H9 (cell line): ENCODE results near the gene PEMT. TPM values are rescaled to one million over a fixed set of nuclear protein-coding genes. Genes with fewer than 3 reads are reported as not detected.

Source experiments
- DNase-seq: peaks from one replicate; pipeline ENCODE4 v3.0.0-alpha.2; 2017
- H2AFZ ChIP-seq: one replicate; pipeline ENCODE4 v1.6.1; 2013; ENCODE audit warnings: mild to moderate bottlenecking, low read length, control low read depth, moderate library complexity
- H2AK5ac ChIP-seq: 2 replicates; pipeline ENCODE4 v1.6.1; 2013; ENCODE audit warnings: low read length, control low read depth, mixed read lengths; ENCODE audit not compliant: insufficient read length
- H2BK120ac ChIP-seq: one replicate; pipeline ENCODE4 v1.6.1; 2013; ENCODE audit warnings: low read depth, mild to moderate bottlenecking, low read length, control low read depth, inconsistent platforms; ENCODE audit not compliant: poor library complexity, severe bottlenecking
- H2BK12ac ChIP-seq: 2 replicates; pipeline ENCODE4 v1.6.1; 2013; ENCODE audit warnings: low read length, control low read depth, mixed read lengths, low read depth; ENCODE audit not compliant: insufficient read length
- H2BK15ac ChIP-seq: 2 replicates; pipeline ENCODE4 v1.6.1; 2013; ENCODE audit warnings: low read depth, low read length, control low read depth
- H2BK20ac ChIP-seq: one replicate; pipeline ENCODE4 v1.6.1; 2013; ENCODE audit warnings: low read depth, mild to moderate bottlenecking, low read length, control low read depth, inconsistent platforms; ENCODE audit not compliant: poor library complexity, severe bottlenecking
- H2BK5ac ChIP-seq: 2 replicates; pipeline ENCODE4 v1.6.1; 2013; ENCODE audit warnings: low read length, control low read depth, mixed read lengths; ENCODE audit not compliant: insufficient read length
- H3K14ac ChIP-seq: 2 replicates; pipeline ENCODE4 v1.6.1; 2013; ENCODE audit warnings: low read length, control low read depth; ENCODE audit not compliant: insufficient read depth
- H3K18ac ChIP-seq: 2 replicates; pipeline ENCODE4 v1.6.1; 2013; ENCODE audit warnings: low read depth, mild to moderate bottlenecking, mixed read lengths, low read length, control low read depth; ENCODE audit not compliant: insufficient read length
- H3K23ac ChIP-seq: 2 replicates; pipeline ENCODE4 v1.6.1; 2013; ENCODE audit warnings: low read length, control low read depth, mixed read lengths, low read depth; ENCODE audit not compliant: insufficient read length
- H3K23me2 ChIP-seq: 2 replicates; pipeline ENCODE4 v1.6.1; 2013; ENCODE audit warnings: low read depth, mild to moderate bottlenecking, mixed read lengths, low read length, control low read depth; ENCODE audit not compliant: insufficient read length, poor library complexity, severe bottlenecking
- H3K27ac ChIP-seq: 2 replicates; pipeline ENCODE4 v1.5.1; 2013; ENCODE audit warnings: low read length, control low read depth, mixed read lengths, low read depth; ENCODE audit not compliant: insufficient read length
- H3K27me3 ChIP-seq: 2 replicates; pipeline ENCODE4 v1.6.1; 2013; ENCODE audit warnings: low read length, control low read depth, inconsistent platforms; ENCODE audit not compliant: insufficient read depth
- H3K4ac ChIP-seq: 2 replicates; pipeline ENCODE4 v1.6.1; 2013; ENCODE audit warnings: low read depth, mild to moderate bottlenecking, control low read depth, inconsistent platforms, low read length, moderate library complexity
- H3K4me1 ChIP-seq: 2 replicates; pipeline ENCODE4 v1.6.1; 2013; ENCODE audit warnings: low read length, control low read depth, inconsistent platforms; ENCODE audit not compliant: insufficient read depth
- H3K4me2 ChIP-seq: 2 replicates; pipeline ENCODE4 v1.6.1; 2013; ENCODE audit warnings: low read length, control low read depth, mixed read lengths; ENCODE audit not compliant: insufficient read length, insufficient read depth
- H3K56ac ChIP-seq: 2 replicates; pipeline ENCODE4 v1.6.1; 2013; ENCODE audit warnings: low read depth, mild to moderate bottlenecking, mixed read lengths, low read length, control low read depth; ENCODE audit not compliant: insufficient read length
- H3K79me1 ChIP-seq: 2 replicates; pipeline ENCODE4 v1.6.1; 2013; ENCODE audit warnings: low read depth, mild to moderate bottlenecking, moderate library complexity, low read length, control low read depth, inconsistent platforms; ENCODE audit not compliant: insufficient read depth, poor library complexity, severe bottlenecking
- H3K79me2 ChIP-seq: 2 replicates; pipeline ENCODE4 v1.6.1; 2013; ENCODE audit warnings: low read length, control low read depth, inconsistent platforms; ENCODE audit not compliant: insufficient read depth
- H3K9ac ChIP-seq: 2 replicates; pipeline ENCODE4 v1.6.1; 2013; ENCODE audit warnings: low read length, control low read depth, mixed read lengths; ENCODE audit not compliant: insufficient read length; ENCODE audit errors: extremely low read depth
- H3K9me3 ChIP-seq: one replicate; pipeline ENCODE4 v1.6.1; 2013; ENCODE audit warnings: low read depth, low read length, inconsistent platforms; ENCODE audit not compliant: control insufficient read depth
- H3T11ph ChIP-seq: one replicate; pipeline ENCODE4 v1.6.1; 2013; ENCODE audit warnings: mild to moderate bottlenecking, low read length, control low read depth, inconsistent platforms
- H4K20me1 ChIP-seq: one replicate; pipeline ENCODE4 v1.6.1; 2013; ENCODE audit not compliant: control insufficient read depth, insufficient read length, insufficient read depth
- H4K5ac ChIP-seq: 2 replicates; pipeline ENCODE4 v1.6.1; 2013; ENCODE audit warnings: low read depth, mild to moderate bottlenecking, mixed read lengths, low read length, control low read depth; ENCODE audit not compliant: insufficient read length
- H4K8ac ChIP-seq: replicated peaks from 2 replicates; pipeline ENCODE4 v1.6.1; 2013; ENCODE audit warnings: low read length, control low read depth, mixed read lengths, low read depth; ENCODE audit not compliant: insufficient read length
- H4K91ac ChIP-seq: 2 replicates; pipeline ENCODE4 v1.6.1; 2013; ENCODE audit warnings: low read depth, mild to moderate bottlenecking, moderate library complexity, mixed read lengths, low read length, control low read depth; ENCODE audit not compliant: insufficient read length
- H3K27ac Mint-ChIP-seq, 3 experiments: 2 replicates in 2 of 3; 3 replicates in 1 of 3; pipeline ENCODE4 v1.8.0; 2020 to 2021; ENCODE audit warnings: mixed read lengths in 3 of 3, mild to moderate bottlenecking in 1 of 3, moderate library complexity in 1 of 3
- H3K27me3 Mint-ChIP-seq: 2 replicates; pipeline ENCODE4 v1.8.0; 2021; ENCODE audit warnings: low read depth, mild to moderate bottlenecking, moderate library complexity, mixed read lengths
- H3K36me3 Mint-ChIP-seq, 3 experiments: 2 replicates in 2 of 3; 3 replicates in 1 of 3; pipeline ENCODE4 v1.8.0; 2020 to 2021; ENCODE audit warnings: low read depth in 3 of 3, mixed read lengths in 3 of 3; ENCODE audit not compliant: insufficient read depth in 1 of 3
- H3K4me1 Mint-ChIP-seq, 2 experiments: 2 replicates each; pipeline ENCODE4 v1.8.0; 2020; ENCODE audit warnings: mixed read lengths in 2 of 2
- H3K4me3 Mint-ChIP-seq, 2 experiments: 2 replicates in 1 of 2; 3 replicates in 1 of 2; pipeline ENCODE4 v1.8.0; 2020 to 2021; ENCODE audit warnings: mild to moderate bottlenecking in 2 of 2, mixed read lengths in 2 of 2, moderate library complexity in 1 of 2
- H3K9me3 Mint-ChIP-seq, 2 experiments: 2 replicates in 1 of 2; 3 replicates in 1 of 2; pipeline ENCODE4 v1.8.0; 2020; ENCODE audit warnings: mild to moderate bottlenecking in 2 of 2, mixed read lengths in 2 of 2, moderate library complexity in 1 of 2
- CTCF ChIP-seq: fragments of 200-600 bp; sonication (generic); conservative IDR thresholded peaks from 3 replicates; pipeline ENCODE4 v1.8.0; 2021; ENCODE audit warnings: antibody characterized with exemption, mild to moderate bottlenecking
- WGBS: extraction: QIAGEN DNeasy Blood & Tissue Kit; methylation state at CpG from one replicate; pipeline ENCODE4 v1.1.7; 2013; ENCODE audit warnings: missing lambda C conversion rate, low lambda C conversion rate, mixed read lengths; ENCODE audit not compliant: insufficient read length; ENCODE audit errors: extremely low coverage; 5-methylcytosine and 5-hydroxymethylcytosine counted together
- total RNA-seq: library from RNA; stranded (reverse); gene quantifications from 2 replicates; pipeline ENCODE4 v1.2.1, GENCODE V29; 2021

Gene PEMT
- total RNA-seq, 1 experiment from 2014 or later = 63.2 TPM

DNA sequence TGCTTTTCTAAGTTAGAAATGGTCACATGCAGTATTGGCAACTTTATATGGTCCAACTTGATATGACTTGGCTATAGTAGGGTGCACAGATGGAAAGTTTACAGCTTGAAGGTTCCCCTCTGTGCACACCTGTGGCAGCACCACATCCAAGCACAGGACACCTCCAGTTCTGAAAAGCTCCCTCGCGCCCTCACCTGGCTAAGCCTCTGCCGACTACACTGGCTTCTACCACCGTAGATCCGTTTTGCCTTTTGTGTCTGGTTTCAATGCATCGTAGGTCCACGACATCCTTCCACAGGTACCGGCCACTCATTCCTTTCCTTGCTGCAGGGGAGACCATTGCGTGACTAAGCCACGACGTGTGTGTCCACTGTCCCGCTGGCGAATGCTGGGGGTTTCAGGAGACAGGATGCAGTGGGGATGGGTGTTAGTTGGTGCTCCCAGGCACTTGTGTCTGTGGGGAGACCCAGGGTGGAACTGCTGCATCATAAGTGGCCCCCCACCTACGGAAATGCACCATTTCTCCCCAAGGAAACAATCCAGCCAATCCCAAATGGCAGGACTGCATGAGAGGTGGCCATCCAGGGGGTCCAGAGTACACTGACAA, 90.4 kb downstream of the PEMT start:
- no peaks in the 10 kb centered on the region; the same call in 1 of the 2 replicates for H3K27me3 ChIP-seq
- H2BK120ac ChIP-seq = no peak overlapping the region
- no peak overlapping the region for H3T11ph ChIP-seq
- no peaks in the 10 kb centered on the region for H3K4me1 ChIP-seq
- H4K5ac ChIP-seq = no peak overlapping the region
- H3K9ac ChIP-seq = no peak overlapping the region
- H3K14ac ChIP-seq = no peak overlapping the region
- H2AK5ac ChIP-seq = no peak overlapping the region
- no peak overlapping the region for H3K4me3 Mint-ChIP-seq
- no peak overlapping the region for H2BK15ac ChIP-seq
- no peak overlapping the region for H4K91ac ChIP-seq
- no peak overlapping the region for H3K56ac ChIP-seq
- peak; percentile 68 for TF ChIP-seq CTCF
- H2AFZ ChIP-seq = no peak overlapping the region
- whole genome bisulfite sequencing = no CpG with 5 or more reads among the region's 14 CpGs
- no peaks in the 10 kb centered on the region; a peak in 1 of 5 replicates for H3K9me3 Mint-ChIP-seq
- H3K23me2 ChIP-seq = peaks cover 5% of the 10 kb centered on the region
- no peak overlapping the region for H2BK5ac ChIP-seq
- DNase-seq = peak; percentile 80
- no peaks in the 10 kb centered on the region; a peak in 1 of 7 replicates for H3K36me3 Mint-ChIP-seq
- H3K18ac ChIP-seq = no peak overlapping the region
- no peak overlapping the region for H4K8ac ChIP-seq
- H3K27me3 Mint-ChIP-seq = peaks cover 22% of the 10 kb centered on the region
- H3K9me3 ChIP-seq = no peaks in the 10 kb centered on the region
- H3K79me1 ChIP-seq = no peaks in the 10 kb centered on the region
- no peaks in the 10 kb centered on the region for H4K20me1 ChIP-seq
- H3K4me2 ChIP-seq = no peak overlapping the region
- H3K27ac ChIP-seq = no peak overlapping the region
- H2BK12ac ChIP-seq = no peak overlapping the region
- H3K23ac ChIP-seq = no peak overlapping the region
- no peak overlapping the region for H2BK20ac ChIP-seq
- H3K79me2 ChIP-seq = no peaks in the 10 kb centered on the region
- no peak overlapping the region for H3K4ac ChIP-seq
- peaks cover 17 to 19% of the 10 kb centered on the region in 2 experiments for H3K4me1 Mint-ChIP-seq
- H3K27ac Mint-ChIP-seq = no peak overlapping the region
